ENCODE results near the gene SKI.

SKI gene

GRCh38 chr1:2334883-2335534 is 106.9 kb downstream of the SKI start:
- TF ChIP-seq TAF1 (IDR thresholded peaks at IDR 0.05; ENCODE audit: borderline replicate concordance, low read depth, low read length) (no peak), POLR2AphosphoS5 (IDR thresholded peaks at IDR 0.05; ENCODE audit: low read depth, low read length) (no peak), POLR2A (IDR thresholded peaks at IDR 0.05; ENCODE audit: low read depth, low read length) (no peak)
- no peak for DNase-seq (ENCODE audit: insufficient read length)
- no peak for FAIRE-seq

- DNase-seq (ENCODE audit: insufficient read length) (no peak), FAIRE-seq (no peak)
- no peak for TF ChIP-seq POLR2AphosphoS5 (IDR thresholded peaks at IDR 0.05; ENCODE audit: low read depth, low read length)
- TF ChIP-seq POLR2A (IDR thresholded peaks at IDR 0.05; ENCODE audit: low read depth, low read length) = no peak
- no peak for TF ChIP-seq TAF1 (IDR thresholded peaks at IDR 0.05; ENCODE audit: borderline replicate concordance, low read depth, low read length)
These were observed 107.8 kb downstream of the SKI start for GRCh38 chr1:2335721-2336455.

GRCh38 chr1:2336499-2336898 is 108.4 kb downstream of the SKI start:
- DNase-seq (ENCODE audit: insufficient read length) = no peak
- TF ChIP-seq POLR2A (IDR thresholded peaks at IDR 0.05; ENCODE audit: low read depth, low read length) (no peak), TAF1 (IDR thresholded peaks at IDR 0.05; ENCODE audit: borderline replicate concordance, low read depth, low read length) (no peak), POLR2AphosphoS5 (IDR thresholded peaks at IDR 0.05; ENCODE audit: low read depth, low read length) (no peak)
- FAIRE-seq = no peak

- FAIRE-seq (no peak), DNase-seq (ENCODE audit: insufficient read length) (no peak)
- TF ChIP-seq POLR2A (IDR thresholded peaks at IDR 0.05; ENCODE audit: low read depth, low read length) (no peak), POLR2AphosphoS5 (IDR thresholded peaks at IDR 0.05; ENCODE audit: low read depth, low read length) (no peak), TAF1 (IDR thresholded peaks at IDR 0.05; ENCODE audit: borderline replicate concordance, low read depth, low read length) (no peak)
These were observed 109.0 kb downstream of the SKI start for GRCh38 chr1:2337081-2337480.

- FAIRE-seq = no peak
These were observed 109.4 kb downstream of the SKI start for GRCh38 chr1:2337501-2337900.

GRCh38 chr1:2339206-2340085 is 111.3 kb downstream of the SKI start:
- FAIRE-seq (no peak), DNase-seq (ENCODE audit: insufficient read length) (no peak)
- TF ChIP-seq POLR2A (IDR thresholded peaks at IDR 0.05; ENCODE audit: low read depth, low read length) (no peak), POLR2AphosphoS5 (IDR thresholded peaks at IDR 0.05; ENCODE audit: low read depth, low read length) (no peak), TAF1 (IDR thresholded peaks at IDR 0.05; ENCODE audit: borderline replicate concordance, low read depth, low read length) (no peak)

More at GRCh38 chr1:2337501-2337900, 109.4 kb downstream of the SKI start:
- no peak for TF ChIP-seq POLR2AphosphoS5 (IDR thresholded peaks at IDR 0.05; ENCODE audit: low read depth, low read length)
- TF ChIP-seq TAF1 (IDR thresholded peaks at IDR 0.05; ENCODE audit: borderline replicate concordance, low read depth, low read length) = no peak
- no peak for TF ChIP-seq POLR2A (IDR thresholded peaks at IDR 0.05; ENCODE audit: low read depth, low read length)
- DNase-seq (ENCODE audit: insufficient read length) = no peak

- FAIRE-seq (no peak), DNase-seq (ENCODE audit: insufficient read length) (no peak)
- TF ChIP-seq POLR2AphosphoS5 (IDR thresholded peaks at IDR 0.05; ENCODE audit: low read depth, low read length) = no peak
- no peak for TF ChIP-seq TAF1 (IDR thresholded peaks at IDR 0.05; ENCODE audit: borderline replicate concordance, low read depth, low read length)
- TF ChIP-seq POLR2A (IDR thresholded peaks at IDR 0.05; ENCODE audit: low read depth, low read length) = no peak
These were observed 112.2 kb downstream of the SKI start for GRCh38 chr1:2340086-2340917.

- DNase-seq (ENCODE audit: insufficient read length) (no peak), FAIRE-seq (no peak)
- TF ChIP-seq POLR2A (IDR thresholded peaks at IDR 0.05; ENCODE audit: low read depth, low read length) (no peak), POLR2AphosphoS5 (IDR thresholded peaks at IDR 0.05; ENCODE audit: low read depth, low read length) (no peak), TAF1 (IDR thresholded peaks at IDR 0.05; ENCODE audit: borderline replicate concordance, low read depth, low read length) (no peak)
These were observed 112.8 kb downstream of the SKI start for GRCh38 chr1:2340918-2341254.

- DNase-seq (ENCODE audit: insufficient read length) (no peak), FAIRE-seq (no peak)
- TF ChIP-seq POLR2A (IDR thresholded peaks at IDR 0.05; ENCODE audit: low read depth, low read length) (no peak), POLR2AphosphoS5 (IDR thresholded peaks at IDR 0.05; ENCODE audit: low read depth, low read length) (no peak), TAF1 (IDR thresholded peaks at IDR 0.05; ENCODE audit: borderline replicate concordance, low read depth, low read length) (no peak)
These were observed 113.7 kb downstream of the SKI start for GRCh38 chr1:2341706-2342383.

- no peak for TF ChIP-seq TAF1 (IDR thresholded peaks at IDR 0.05; ENCODE audit: borderline replicate concordance, low read depth, low read length)
- DNase-seq (ENCODE audit: insufficient read length) = no peak
- FAIRE-seq = no peak
These were observed 114.4 kb downstream of the SKI start for GRCh38 chr1:2342384-2343022.

All from GM12892 (cell line).